Right lobe of liver (tissue), 6 donors: ENCODE data around the gene WRNIP1. TPM values are rescaled to one million over a fixed set of nuclear protein-coding genes. Genes with fewer than 3 reads are reported as not detected.

ENCODE experiments used
- ATAC-seq, 4 donors: fragments of 200-7000 bp; cut with Tn5 transposase; one replicate each; pipeline ENCODE4 v1.9.1; 2020; ENCODE audit warnings: mild to moderate bottlenecking in 4 of 4, moderate library complexity in 4 of 4
- DNase-seq, 3 donors: peaks; one replicate each; pipeline ENCODE4 v3.0.0-alpha.2; 2020
- H3K27ac ChIP-seq, 3 donors: fragments of 200-600 bp; one replicate each; pipeline ENCODE4 v1.8.0; 2022
- H3K27me3 ChIP-seq, 2 donors: fragments of 200-600 bp; one replicate each; pipeline ENCODE4 v1.8.0; 2022
- H3K36me3 ChIP-seq, 4 donors: fragments of 200-600 bp; sonication (generic) in 1 of 4; one replicate each; pipeline versions ENCODE4 v1.5.1 to v1.8.0; 2017 to 2022; ENCODE audit warnings: control low read depth in 1 of 4
- H3K4me1 ChIP-seq, 4 donors: fragments of 200-600 bp; sonication (generic) in 1 of 4; one replicate each; pipeline versions ENCODE4 v1.5.1 to v1.8.0; 2017 to 2022; ENCODE audit warnings: control low read depth in 1 of 4
- H3K4me3 ChIP-seq, 3 donors: fragments of 200-600 bp; one replicate each; pipeline ENCODE4 v1.8.0; 2022
- H3K9me3 ChIP-seq, 4 donors: fragments of 200-600 bp; sonication (generic) in 1 of 4; one replicate each; pipeline versions ENCODE4 v1.5.1 to v1.8.0; 2017 to 2022; ENCODE audit warnings: control low read depth in 1 of 4
- CTCF ChIP-seq, 4 donors: fragments of 200-600 bp in 3 of 4; fragments of 450-650 bp in 1 of 4; IDR thresholded peaks; one replicate each; pipeline versions ENCODE4 v1.5.1 to v1.8.0; 2016 to 2022; ENCODE audit warnings: antibody characterized with exemption in 4 of 4, mild to moderate bottlenecking in 2 of 4
- POLR2A ChIP-seq: fragments of 450-650 bp; IDR thresholded peaks from one replicate; pipeline ENCODE4 v1.6.1; 2017; ENCODE audit warnings: antibody characterized with exemption, mild to moderate bottlenecking
- WGBS: methylation state at CpG from one replicate; pipeline ENCODE4 v1.1.6; 2018; ENCODE audit warnings: low coverage, low lambda C conversion rate; ENCODE audit not compliant: insufficient coverage; ENCODE audit errors: missing lambda C conversion rate; 5-methylcytosine and 5-hydroxymethylcytosine counted together
- intact Hi-C, 2 donors: fragments of 100-400 bp; cut with DNase I; formaldehyde crosslinking; loops; one replicate each; pipeline versions ENCODE4 v1.11.2 to v1.14.1; 2022
- total RNA-seq, 6 experiments: library from RNA; depleted of rRNA in 2 of 6; stranded (reverse); fragments of >200 nt in 2 of 6; fragmentation: NEBNext Ultra II Directional in 3 of 6; extraction: Animal tissue kit (Norgen Biotek cat#: 25700) in 3 of 6; gene quantifications; one replicate each; pipeline versions ENCODE4 v1.1.0 to v1.2.4, GENCODE V29; 2016 to 2023
- donor health status: DM: no; HTN: yes; CAD: no.
- donor health status: DM: no; HTN: no; CAD: no.
- donor health status: DM: no; HTN: no; CAD: no.
- donor health status: DM: no; HTN: yes; CAD: no.
- donor health status: DM: no; HTN: yes; CAD: no.

WRNIP1 gene
- total RNA-seq, 6 experiments from 2014 or later, result 15.8 to 36.8 (median 20.7) TPM

- no peak for ATAC-seq
- Histone ChIP-seq H3K9me3 (no peaks in the 10 kb centered on the region), H3K27ac (no peak overlapping the region), H3K4me3 (no peak overlapping the region), H3K27me3 (no peaks in the 10 kb centered on the region), H3K4me1 (no peaks in the 10 kb centered on the region), H3K36me3 (no peaks in the 10 kb centered on the region)
- intact Hi-C loops, result no loop called here
- no peak for TF ChIP-seq CTCF (IDR thresholded peaks at IDR 0.05)
- TF ChIP-seq POLR2A, result no peak
- 50% methylated on average over 2 of the region's 7 CpGs for WGBS
- no peak for DNase-seq
Observed at GRCh38 chr6:2803731-2804429, 38.7 kb downstream of the WRNIP1 start.

- H3K9me3 ChIP-seq, result no peaks in the 10 kb centered on the region
- 65% methylated on average over 6 of the region's 6 CpGs for WGBS
- intact Hi-C loops, result no loop called here
- DNase-seq (no peak), ATAC-seq (no peak)
- TF ChIP-seq CTCF (IDR thresholded peaks at IDR 0.05) (no peak), POLR2A (no peak)
- no peaks in the 10 kb centered on the region for H3K27me3 ChIP-seq
- H3K4me1 ChIP-seq, result no peaks in the 10 kb centered on the region
- no peak overlapping the region for H3K27ac ChIP-seq
- H3K4me3 ChIP-seq, result no peak overlapping the region
- H3K36me3 ChIP-seq, result no peaks in the 10 kb centered on the region
Observed at GRCh38 chr6:2804516-2804915, 39.3 kb downstream of the WRNIP1 start.

- no peaks in the 10 kb centered on the region for H3K4me1 ChIP-seq
- no peak overlapping the region for H3K4me3 ChIP-seq
- TF ChIP-seq CTCF (IDR thresholded peaks at IDR 0.05), result no peak
- no peak for TF ChIP-seq POLR2A
- 60% methylated on average over 1 of the region's 14 CpGs for WGBS
- no peak for DNase-seq
- no peaks in the 10 kb centered on the region for H3K36me3 ChIP-seq
- H3K9me3 ChIP-seq, result no peaks in the 10 kb centered on the region
- no peak for ATAC-seq
- intact Hi-C loops, result no loop called here
- no peak overlapping the region for H3K27ac ChIP-seq
- no peaks in the 10 kb centered on the region for H3K27me3 ChIP-seq
Observed at GRCh38 chr6:2805031-2805430, 39.8 kb downstream of the WRNIP1 start.

- no peak overlapping the region for H3K4me3 ChIP-seq
- no peaks in the 10 kb centered on the region for H3K36me3 ChIP-seq
- H3K27ac ChIP-seq, result no peak overlapping the region
- TF ChIP-seq POLR2A (no peak), CTCF (IDR thresholded peaks at IDR 0.05) (no peak)
- no peaks in the 10 kb centered on the region for H3K9me3 ChIP-seq
- 59% methylated on average over 3 of the region's 3 CpGs for WGBS
- DNase-seq, result no peak
- ATAC-seq, result no peak
- H3K4me1 ChIP-seq, result no peaks in the 10 kb centered on the region
- no peaks in the 10 kb centered on the region for H3K27me3 ChIP-seq
- intact Hi-C loops, result no loop called here
Observed at GRCh38 chr6:2806644-2807043, 41.5 kb downstream of the WRNIP1 start.
